Measurements from ENCODE around the gene IL13. TPM values are rescaled to one million over a fixed set of nuclear protein-coding genes. Genes with fewer than 3 reads are reported as not detected.

The IL13 gene
- total RNA-seq, 1 experiment from 2014 or later, result not detected

DNA sequence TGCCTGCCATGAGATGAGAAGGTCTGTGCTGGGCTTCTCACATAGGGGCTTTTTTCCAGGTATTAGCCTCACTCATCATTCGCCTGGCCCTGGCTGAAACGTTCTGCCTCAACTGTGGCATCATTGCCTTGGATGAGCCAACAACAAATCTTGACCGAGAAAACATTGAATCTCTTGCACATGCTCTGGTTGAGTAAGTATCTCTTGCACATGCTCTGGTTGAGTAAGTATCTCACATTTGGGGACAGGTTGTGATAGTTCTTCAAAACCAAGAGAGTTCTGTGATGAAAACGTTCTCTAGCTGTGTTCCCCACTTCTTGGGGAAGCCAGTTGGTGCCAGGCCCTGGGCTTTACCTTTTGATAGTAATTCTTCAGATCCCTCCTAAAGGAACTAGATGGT lies 17.4 kb upstream of the IL13 start:
- Histone ChIP-seq H3K4me1 (ENCODE audit: insufficient read depth, low read length) (peaks cover 4% of the 10 kb centered on the region; the same call in 1 of the 2 replicates), H3K4ac (ENCODE audit: low read depth, low read length) (no peak overlapping the region), H2BK120ac (ENCODE audit: low read depth, low read length, poor library complexity, severe bottlenecking) (no peak overlapping the region), H3K9me3 (ENCODE audit: control insufficient read depth, low read depth, low read length) (no peaks in the 10 kb centered on the region), H2BK15ac (ENCODE audit: low read depth, low read length) (no peak overlapping the region), H2AFZ (ENCODE audit: low read length) (no peak overlapping the region), H3K23ac (ENCODE audit: insufficient read length, low read depth, low read length) (no peak overlapping the region), H3K23me2 (ENCODE audit: insufficient read length, low read depth, low read length, poor library complexity, severe bottlenecking) (no peaks in the 10 kb centered on the region), H3K56ac (ENCODE audit: insufficient read length, low read depth, low read length) (no peak overlapping the region), H2BK5ac (ENCODE audit: insufficient read length, low read length) (no peak overlapping the region), H3K79me1 (ENCODE audit: insufficient read depth, low read depth, low read length, poor library complexity, severe bottlenecking) (no peaks in the 10 kb centered on the region), H2BK20ac (ENCODE audit: low read depth, low read length, poor library complexity, severe bottlenecking) (no peak overlapping the region), H4K91ac (ENCODE audit: insufficient read length, low read depth, low read length) (no peak overlapping the region), H2BK12ac (ENCODE audit: insufficient read length, low read depth, low read length) (no peak overlapping the region), H4K20me1 (ENCODE audit: control insufficient read depth, insufficient read depth, insufficient read length) (no peaks in the 10 kb centered on the region), H3K79me2 (ENCODE audit: insufficient read depth, low read length) (no peaks in the 10 kb centered on the region), H3K27ac (ENCODE audit: insufficient read length, low read depth, low read length) (no peak overlapping the region), H3K14ac (ENCODE audit: insufficient read depth, low read length) (no peak overlapping the region), H3K18ac (ENCODE audit: insufficient read length, low read depth, low read length) (no peak overlapping the region), H3T11ph (ENCODE audit: low read length) (no peak overlapping the region), H4K8ac (replicated peaks; ENCODE audit: insufficient read length, low read depth, low read length) (no peak overlapping the region), H3K27me3 (ENCODE audit: insufficient read depth, low read length) (no peaks in the 10 kb centered on the region), H3K4me2 (ENCODE audit: insufficient read depth, insufficient read length, low read length) (no peak overlapping the region), H2AK5ac (ENCODE audit: insufficient read length, low read length) (no peak overlapping the region), H4K5ac (ENCODE audit: insufficient read length, low read depth, low read length) (no peak overlapping the region), H3K9ac (ENCODE audit: extremely low read depth, insufficient read length, low read length) (no peak overlapping the region)
- no peak for DNase-seq
- Mint-ChIP-seq H3K9me3 (no peaks in the 10 kb centered on the region), H3K27ac (no peak overlapping the region), H3K4me1 (peaks cover 13 to 16% of the 10 kb centered on the region in 2 experiments), H3K36me3 (ENCODE audit: insufficient read depth in 1 of 3, low read depth in 3 of 3) (peaks cover 7 to 53% (median 36%) of the 10 kb centered on the region in 3 experiments), H3K4me3 (no peak overlapping the region), H3K27me3 (ENCODE audit: low read depth) (no peaks in the 10 kb centered on the region; the same call in none of the 2 replicates)
- TF ChIP-seq, protein P1, sequence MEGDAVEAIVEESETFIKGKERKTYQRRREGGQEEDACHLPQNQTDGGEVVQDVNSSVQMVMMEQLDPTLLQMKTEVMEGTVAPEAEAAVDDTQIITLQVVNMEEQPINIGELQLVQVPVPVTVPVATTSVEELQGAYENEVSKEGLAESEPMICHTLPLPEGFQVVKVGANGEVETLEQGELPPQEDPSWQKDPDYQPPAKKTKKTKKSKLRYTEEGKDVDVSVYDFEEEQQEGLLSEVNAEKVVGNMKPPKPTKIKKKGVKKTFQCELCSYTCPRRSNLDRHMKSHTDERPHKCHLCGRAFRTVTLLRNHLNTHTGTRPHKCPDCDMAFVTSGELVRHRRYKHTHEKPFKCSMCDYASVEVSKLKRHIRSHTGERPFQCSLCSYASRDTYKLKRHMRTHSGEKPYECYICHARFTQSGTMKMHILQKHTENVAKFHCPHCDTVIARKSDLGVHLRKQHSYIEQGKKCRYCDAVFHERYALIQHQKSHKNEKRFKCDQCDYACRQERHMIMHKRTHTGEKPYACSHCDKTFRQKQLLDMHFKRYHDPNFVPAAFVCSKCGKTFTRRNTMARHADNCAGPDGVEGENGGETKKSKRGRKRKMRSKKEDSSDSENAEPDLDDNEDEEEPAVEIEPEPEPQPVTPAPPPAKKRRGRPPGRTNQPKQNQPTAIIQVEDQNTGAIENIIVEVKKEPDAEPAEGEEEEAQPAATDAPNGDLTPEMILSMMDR (conservative IDR thresholded peaks at IDR 0.05), result no peak
- no CpG with 5 or more reads among the region's 4 CpGs for WGBS (ENCODE audit: extremely low coverage, insufficient read length, low lambda C conversion rate)

Data from H9 (cell line).